Parietal lobe (tissue), 1 donor: ENCODE results near the gene ZNF438. TPM values are rescaled to one million over a fixed set of nuclear protein-coding genes. Genes with fewer than 3 reads are reported as not detected.

Experiments
- total RNA-seq: library from RNA; depleted of rRNA; stranded (reverse); fragments of >200 nt; gene quantifications from one replicate; pipeline ENCODE4 v1.2.3, GENCODE V29; 2014

ZNF438 gene, protein sequence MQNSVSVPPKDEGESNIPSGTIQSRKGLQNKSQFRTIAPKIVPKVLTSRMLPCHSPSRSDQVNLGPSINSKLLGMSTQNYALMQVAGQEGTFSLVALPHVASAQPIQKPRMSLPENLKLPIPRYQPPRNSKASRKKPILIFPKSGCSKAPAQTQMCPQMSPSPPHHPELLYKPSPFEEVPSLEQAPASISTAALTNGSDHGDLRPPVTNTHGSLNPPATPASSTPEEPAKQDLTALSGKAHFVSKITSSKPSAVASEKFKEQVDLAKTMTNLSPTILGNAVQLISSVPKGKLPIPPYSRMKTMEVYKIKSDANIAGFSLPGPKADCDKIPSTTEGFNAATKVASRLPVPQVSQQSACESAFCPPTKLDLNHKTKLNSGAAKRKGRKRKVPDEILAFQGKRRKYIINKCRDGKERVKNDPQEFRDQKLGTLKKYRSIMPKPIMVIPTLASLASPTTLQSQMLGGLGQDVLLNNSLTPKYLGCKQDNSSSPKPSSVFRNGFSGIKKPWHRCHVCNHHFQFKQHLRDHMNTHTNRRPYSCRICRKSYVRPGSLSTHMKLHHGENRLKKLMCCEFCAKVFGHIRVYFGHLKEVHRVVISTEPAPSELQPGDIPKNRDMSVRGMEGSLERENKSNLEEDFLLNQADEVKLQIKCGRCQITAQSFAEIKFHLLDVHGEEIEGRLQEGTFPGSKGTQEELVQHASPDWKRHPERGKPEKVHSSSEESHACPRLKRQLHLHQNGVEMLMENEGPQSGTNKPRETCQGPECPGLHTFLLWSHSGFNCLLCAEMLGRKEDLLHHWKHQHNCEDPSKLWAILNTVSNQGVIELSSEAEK
- 7.5 TPM for total RNA-seq

DNA sequence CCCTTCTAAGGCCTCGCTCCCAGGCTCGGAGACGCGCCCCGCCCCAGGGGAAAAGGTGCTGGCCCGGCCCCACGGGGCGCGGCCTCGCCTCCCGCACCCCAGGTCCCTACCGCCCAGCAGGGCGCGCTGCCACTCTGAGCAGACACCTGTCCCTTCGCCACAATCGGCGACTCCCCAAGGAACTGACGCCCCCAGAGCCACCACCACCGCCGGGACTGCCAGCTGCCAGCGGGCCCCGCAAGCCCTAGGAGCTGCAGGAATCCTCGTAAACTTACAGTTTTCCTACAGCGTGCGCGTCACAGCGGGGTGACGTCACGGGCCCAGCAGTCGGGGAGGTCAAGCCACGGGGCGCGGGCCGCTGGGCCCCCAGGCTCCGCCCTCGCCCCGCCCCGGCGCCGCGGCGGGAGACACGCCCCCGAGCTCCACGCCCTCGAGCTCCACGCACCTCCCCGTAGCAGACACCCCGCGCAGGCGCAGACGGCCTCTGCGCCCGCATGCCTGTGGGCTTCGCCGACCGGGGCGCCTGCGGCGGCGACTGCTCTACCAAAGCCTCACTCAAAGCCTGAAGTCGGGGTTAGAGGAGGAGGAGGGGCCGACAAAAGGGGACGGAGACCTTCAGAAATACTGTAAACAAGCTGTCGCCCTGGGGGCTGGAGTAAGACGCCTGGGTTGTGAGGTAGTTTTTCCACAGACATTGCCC, at the start of gene ZNF438:
Gene ZNF438 (minus strand): TSS at position 308 of the 700 bp plus-strand sequence. CDS start 154,831 bp downstream, outside the sequence.

